OCI-LY3 (cell line): ENCODE measurements around the gene ELOVL7.

Experiments
- EZH2phosphoT487 ChIP-seq: fragments of 200-600 bp; shearing (Covaris generic); IDR thresholded peaks from 2 replicates; pipeline ENCODE4 v1.6.1; 2018; ENCODE audit warnings: antibody characterized with exemption, mixed run types, low read depth
- TF ChIP-seq, protein P1 (sequence below): fragments of 200-600, 300-600 bp; sonication (generic); IDR thresholded peaks from 2 replicates; pipeline ENCODE4 v1.5.1; 2014; ENCODE audit warnings: antibody characterized with exemption, low read length, low read depth

DNA sequence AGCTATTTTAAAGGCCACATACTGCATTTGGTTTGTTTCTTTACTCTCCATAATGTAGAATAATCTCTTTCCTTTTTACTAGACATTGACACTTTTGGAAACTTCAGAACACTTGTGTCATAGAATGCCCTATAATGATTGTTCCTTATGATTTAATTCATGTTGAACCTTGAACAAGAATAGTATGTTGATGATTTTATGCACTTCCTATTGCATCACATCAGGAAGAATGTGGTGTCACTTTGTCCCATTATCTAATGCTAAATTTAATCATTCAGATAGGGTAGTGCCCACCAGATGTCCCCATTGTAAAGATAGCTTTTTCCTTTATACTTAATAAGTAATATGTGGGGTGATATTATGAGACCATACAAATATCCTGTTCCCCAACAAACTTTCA is 124.7 kb downstream of the ELOVL7 start:
- TF ChIP-seq, protein P1, sequence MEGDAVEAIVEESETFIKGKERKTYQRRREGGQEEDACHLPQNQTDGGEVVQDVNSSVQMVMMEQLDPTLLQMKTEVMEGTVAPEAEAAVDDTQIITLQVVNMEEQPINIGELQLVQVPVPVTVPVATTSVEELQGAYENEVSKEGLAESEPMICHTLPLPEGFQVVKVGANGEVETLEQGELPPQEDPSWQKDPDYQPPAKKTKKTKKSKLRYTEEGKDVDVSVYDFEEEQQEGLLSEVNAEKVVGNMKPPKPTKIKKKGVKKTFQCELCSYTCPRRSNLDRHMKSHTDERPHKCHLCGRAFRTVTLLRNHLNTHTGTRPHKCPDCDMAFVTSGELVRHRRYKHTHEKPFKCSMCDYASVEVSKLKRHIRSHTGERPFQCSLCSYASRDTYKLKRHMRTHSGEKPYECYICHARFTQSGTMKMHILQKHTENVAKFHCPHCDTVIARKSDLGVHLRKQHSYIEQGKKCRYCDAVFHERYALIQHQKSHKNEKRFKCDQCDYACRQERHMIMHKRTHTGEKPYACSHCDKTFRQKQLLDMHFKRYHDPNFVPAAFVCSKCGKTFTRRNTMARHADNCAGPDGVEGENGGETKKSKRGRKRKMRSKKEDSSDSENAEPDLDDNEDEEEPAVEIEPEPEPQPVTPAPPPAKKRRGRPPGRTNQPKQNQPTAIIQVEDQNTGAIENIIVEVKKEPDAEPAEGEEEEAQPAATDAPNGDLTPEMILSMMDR: peak; percentile 18; the same call in 1 of the 2 replicates
- no peak for TF ChIP-seq EZH2phosphoT487
